Heart left ventricle (tissue), 13 donors: ENCODE data around the gene TBL1X.

Experiments
- CTCF ChIP-seq, 12 donors: fragments of 200-600 bp; sonication (generic) in 4 of 12; IDR thresholded peaks; one replicate each; pipeline versions ENCODE4 v1.5.0 to v1.8.0; 2018 to 2022; ENCODE audit warnings: antibody characterized with exemption in 12 of 12, mild to moderate bottlenecking in 5 of 12
- POLR2A ChIP-seq, 2 donors: fragments of 450-650 bp; IDR thresholded peaks; one replicate each; pipeline ENCODE4 v1.6.1; 2017; ENCODE audit warnings: antibody characterized with exemption in 2 of 2, mild to moderate bottlenecking in 2 of 2, moderate library complexity in 2 of 2
- donor health status: ischemic (EF 13 %, LVEDD 7.1; RV severe dilation, severe dysfunction).
- donor health status: DM: no; HTN: yes; CAD: no.
- donor health status: DM: no; HTN: no; CAD: no.
- donor health status: ischemic (EF 25% LVEDD 6.9; RV normal size, moderate dysfunction).
- donor health status: ischemic (EF 25% LVEDD 5.7; RV mildly dilated, moderate dysfunction).
- donor health status: ischemic (EF 35%, LVEDD 5.7; RV mildly dilated, moderate dysfunction).
- donor health status: nonischemic (EF 11% LVEDD 7.7; RV severe dilation, severe dysfunction).
- donor health status: DM: yes; HTN: yes; CAD: no.
- donor health status: PGD.
- donor health status: ischemic (EF 29% LVEDD 5.4; RV normal size, mild dysfunction).
- donor health status: nonischemic (EF 23%, LVEDD 6.1; RV moderate dilation, normal function).

- TF ChIP-seq CTCF (IDR thresholded peaks at IDR 0.05) (no peak), POLR2A (IDR thresholded peaks at IDR 0.05) (no peak)
These were observed 282.8 kb downstream of the TBL1X start for GRCh38 chrX:9747644-9748043.
